HG03064 (cell line): ENCODE measurements around the gene MBD6.
"Not testable (repeated sequence)": the region's sequence is repeated elsewhere in the genome, so short reads cannot be mapped to it uniquely, and the experiment has no call there.

ENCODE experiments used
- ATAC-seq: cut with Tn5 transposase; IDR thresholded peaks from one replicate; pipeline ENCODE4 v1.9.1; 2021; ENCODE audit warnings: low read depth; ENCODE audit not compliant: unreplicated experiment

MBD6 gene

GRCh38 chr12:57514720-57515407 lies 7.8 kb upstream of the MBD6 start:
- no peak for ATAC-seq

DNA sequence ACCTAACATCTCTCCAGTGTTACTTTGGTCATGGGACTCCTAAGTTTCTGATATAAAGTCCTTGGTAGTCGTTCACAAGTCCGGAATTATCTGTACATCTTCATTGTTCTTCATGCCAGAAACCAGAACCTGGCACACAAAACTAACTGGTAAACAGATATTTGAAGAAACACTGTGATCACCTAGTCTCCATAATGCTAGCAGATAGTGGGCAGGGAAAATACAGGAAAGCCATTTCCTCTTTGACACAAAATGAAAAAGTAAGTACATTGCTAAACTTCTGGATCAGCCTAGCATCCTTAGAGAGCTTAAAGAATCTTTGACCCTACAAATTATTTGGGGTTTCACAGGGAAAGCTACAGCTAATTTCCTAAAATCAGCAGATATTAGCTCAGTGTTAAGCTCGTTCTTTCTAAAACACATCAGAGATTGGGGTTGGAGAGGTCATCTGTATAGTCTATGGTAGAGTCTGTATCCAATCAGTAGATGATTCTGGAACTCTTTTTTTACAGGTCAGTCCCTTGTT lies 7.2 kb upstream of the MBD6 start:
- ATAC-seq, result no peak

DNA sequence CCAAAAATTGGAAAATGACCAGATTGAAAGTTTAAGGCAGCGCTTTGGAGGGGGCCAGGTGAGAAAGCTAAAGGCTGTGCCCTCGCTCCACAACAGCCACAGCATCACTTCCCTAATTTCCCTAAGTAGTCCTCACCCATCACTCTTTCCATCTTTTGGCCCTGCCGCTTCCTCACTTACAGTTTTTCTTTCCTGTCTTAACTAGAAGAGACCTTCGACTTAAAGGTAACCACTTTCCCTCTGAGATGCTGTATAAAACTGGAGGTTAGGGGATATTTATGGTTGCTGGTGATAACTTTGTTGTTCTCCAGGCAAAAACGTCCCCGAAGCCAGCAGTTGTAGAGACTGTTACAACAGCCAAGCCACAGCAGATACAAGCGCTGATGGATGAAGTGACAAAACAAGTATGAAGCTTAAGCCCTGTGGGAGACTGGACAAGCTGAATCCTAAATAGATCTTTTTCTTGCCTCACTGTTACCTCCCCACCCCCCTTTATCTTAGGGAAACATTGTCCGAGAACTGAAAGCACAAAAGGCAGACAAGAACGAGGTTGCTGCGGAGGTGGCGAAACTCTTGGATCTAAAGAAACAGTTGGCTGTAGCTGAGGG lies 6.6 kb upstream of the MBD6 start:
- no peak for ATAC-seq

GRCh38 chr12:57516617-57517153 lies 5.9 kb upstream of the MBD6 start:
- ATAC-seq, result no peak

DNA sequence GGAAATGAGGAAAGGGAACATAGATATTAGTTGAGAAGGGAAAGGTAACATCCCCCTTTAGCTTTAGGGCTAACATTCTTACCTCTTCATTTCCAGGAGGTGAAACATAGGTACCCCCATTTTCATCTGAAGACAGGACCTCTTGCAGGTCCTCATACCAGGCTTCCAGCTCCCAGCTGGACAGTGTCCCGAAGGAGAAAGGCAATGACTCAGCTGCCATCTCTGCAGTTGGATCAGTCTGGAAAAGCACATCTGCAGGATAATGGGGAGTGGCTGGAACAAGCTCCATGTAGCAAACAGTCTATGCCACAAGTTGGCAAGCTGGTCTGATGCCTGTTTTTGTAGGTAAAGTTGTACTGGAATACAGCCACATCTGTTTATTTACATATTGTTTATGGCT lies 5.4 kb upstream of the MBD6 start:
- ATAC-seq, result no peak

DNA sequence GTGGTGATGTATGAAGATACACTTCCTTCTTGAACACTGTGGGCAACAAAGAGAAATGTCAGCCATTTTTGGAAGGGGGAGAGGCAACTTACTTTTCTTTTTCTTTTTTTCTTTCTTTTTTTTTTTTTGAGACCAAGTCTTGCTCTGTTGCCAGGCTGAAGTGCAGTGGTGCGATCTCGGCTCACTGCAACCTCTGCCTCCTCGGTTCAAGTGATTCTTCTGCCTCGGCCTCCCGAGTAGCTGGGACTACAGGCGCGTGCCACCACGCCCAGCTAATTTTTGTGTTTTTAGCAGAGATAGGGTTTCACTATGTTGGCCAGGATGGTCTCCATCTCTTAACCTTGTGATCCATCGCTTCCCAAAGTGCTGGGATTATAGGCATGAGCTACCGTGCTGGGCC lies 4.9 kb upstream of the MBD6 start:
- ATAC-seq, result not testable (repeated sequence)

GRCh38 chr12:57518176-57518919 lies 4.3 kb upstream of the MBD6 start:
- no peak for ATAC-seq

DNA sequence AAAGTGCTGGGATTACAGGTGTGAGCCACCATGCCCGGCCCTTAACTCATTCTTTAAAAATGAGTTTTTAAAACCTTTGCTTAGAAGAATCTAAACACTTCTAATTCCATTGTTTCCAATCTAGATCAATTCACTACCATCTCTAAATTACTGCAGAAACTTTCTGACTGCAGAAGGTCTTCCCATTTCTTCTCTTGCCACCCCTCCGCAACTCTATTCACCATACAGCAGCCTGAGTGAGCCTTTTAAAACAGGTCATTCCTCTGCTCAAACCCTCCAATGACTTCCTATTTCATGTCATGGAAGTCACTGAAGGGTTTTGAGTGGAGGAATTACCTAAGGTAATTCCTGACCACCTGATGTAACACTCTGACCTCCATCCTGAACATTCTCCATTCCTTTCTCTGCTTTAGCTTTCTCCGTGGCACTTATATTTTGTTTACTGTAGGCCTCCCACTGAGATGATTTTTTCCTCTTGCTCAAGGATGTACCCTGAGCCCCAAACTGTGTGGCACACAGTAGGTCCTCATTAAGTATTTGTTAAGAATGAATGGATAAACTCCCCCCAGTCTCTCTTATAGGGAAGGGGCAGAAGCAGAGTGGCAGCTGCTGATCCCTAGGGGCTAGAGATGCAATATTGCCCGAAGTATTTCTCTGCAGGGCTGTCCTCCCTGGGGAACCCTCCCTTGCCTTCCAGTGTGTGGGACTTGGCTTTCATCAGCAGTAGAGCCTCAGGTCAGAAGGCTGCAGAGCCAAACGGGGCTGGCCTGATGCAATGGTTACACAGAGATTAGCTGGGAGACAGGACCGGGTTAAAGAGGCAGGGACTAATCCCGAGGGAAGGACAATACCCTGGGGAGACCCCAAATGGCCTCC lies 3.5 kb upstream of the MBD6 start:
- ATAC-seq, result no peak

GRCh38 chr12:57519796-57520052 lies 2.9 kb upstream of the MBD6 start:
- peak; percentile 0 for ATAC-seq

- peak; percentile 60 for ATAC-seq
Measured at GRCh38 chr12:57520053-57520818, 2.4 kb upstream of the MBD6 start, which contains the start of gene DDIT3. DDIT3 (minus strand) TSS chr12:57520514; CDS start chr12:57517406, 3,108 bp downstream.

DNA sequence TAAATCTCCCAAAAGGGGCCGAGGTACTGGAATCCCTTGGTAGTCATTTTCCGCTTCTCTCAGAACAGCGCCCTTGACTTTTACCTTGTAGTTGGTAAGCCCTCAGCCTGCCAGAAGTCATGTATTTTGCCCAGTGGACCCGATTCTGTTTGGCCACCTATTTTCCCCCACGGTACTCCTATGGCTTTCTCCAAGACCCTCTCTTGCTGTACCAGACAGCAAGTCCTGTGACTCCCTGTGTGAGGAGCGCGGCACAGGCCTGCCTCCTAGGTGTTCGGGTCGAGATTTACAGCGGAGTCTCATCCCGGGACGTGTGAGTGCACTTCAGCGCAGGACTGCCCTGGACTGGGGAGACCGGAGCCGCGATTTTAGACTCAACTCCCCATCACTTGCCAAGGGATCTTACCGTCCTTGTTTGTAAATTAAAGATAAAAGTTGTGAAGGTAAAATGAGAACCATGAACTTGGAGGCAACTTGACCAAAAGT lies 1.1 kb upstream of the MBD6 start:
- ATAC-seq, result no peak

- ATAC-seq, result no peak
Measured at GRCh38 chr12:57522887-57523705, 472 bp downstream of the MBD6 start.

DNA sequence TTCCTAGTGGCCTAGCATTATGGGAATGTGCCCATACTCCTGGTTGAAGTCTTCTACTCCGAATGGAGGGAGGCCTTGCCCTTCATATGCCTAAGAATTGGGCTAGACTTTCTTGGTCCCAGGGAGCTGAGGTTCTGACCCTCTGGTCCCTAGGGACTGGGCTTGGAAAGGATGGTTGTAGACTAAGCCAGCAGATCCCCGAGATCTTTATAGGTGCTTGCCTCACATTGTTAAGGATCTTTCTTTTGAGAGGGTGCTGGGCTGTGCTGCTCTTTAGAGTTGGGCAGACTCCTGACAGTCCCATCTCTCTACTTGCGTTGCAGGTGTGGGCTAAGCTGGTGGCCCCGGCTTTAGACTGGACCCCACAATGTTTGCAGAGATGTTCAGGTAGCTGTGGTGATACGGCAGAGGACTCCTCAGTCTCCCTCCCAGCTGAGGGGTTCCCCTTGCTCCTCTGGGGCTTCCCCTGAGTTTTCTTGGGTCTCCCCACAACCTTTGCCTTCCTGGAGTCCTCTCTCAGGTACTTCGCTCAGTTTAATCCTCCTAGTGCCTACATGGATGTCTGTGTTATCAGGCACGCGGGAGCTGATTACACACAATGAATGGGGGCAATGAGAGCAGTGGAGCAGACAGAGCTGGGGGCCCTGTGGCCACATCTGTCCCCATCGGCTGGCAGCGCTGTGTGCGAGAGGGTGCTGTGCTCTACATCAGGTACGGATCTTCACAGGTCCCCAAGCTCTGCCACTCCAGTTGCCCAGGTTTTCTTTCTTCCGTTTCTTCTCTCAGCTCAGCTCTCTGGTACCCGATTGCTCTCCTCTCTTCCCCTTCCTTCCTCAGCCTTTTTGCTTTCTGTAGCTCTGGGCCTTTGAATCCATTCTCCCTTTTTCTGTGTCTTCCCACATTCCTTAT lies 1.3 kb downstream of the MBD6 start:
- no peak for ATAC-seq

- ATAC-seq, result no peak
Measured at GRCh38 chr12:57524814-57525614, 2.4 kb downstream of the MBD6 start.

DNA sequence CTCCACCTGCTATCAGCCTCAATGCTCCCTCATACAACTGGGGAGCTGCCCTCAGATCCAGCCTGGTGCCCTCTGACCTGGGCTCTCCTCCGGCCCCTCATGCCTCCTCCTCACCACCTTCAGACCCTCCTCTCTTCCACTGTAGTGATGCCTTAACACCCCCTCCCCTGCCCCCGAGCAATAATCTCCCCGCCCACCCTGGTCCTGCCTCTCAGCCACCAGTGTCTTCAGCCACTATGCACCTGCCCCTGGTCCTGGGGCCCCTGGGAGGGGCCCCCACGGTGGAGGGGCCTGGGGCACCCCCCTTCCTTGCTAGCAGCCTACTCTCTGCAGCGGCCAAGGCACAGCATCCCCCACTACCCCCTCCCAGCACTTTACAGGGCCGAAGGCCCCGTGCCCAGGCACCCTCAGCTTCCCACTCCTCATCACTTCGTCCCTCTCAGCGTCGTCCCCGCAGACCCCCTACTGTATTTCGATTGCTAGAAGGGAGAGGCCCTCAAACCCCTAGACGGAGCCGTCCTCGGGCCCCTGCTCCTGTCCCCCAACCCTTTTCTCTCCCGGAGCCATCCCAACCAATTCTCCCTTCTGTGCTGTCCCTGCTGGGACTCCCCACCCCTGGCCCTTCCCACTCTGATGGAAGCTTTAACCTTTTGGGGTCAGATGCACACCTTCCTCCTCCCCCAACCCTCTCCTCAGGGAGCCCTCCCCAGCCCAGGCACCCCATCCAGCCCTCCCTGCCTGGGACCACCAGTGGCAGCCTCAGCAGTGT lies 3.2 kb downstream of the MBD6 start:
- no peak for ATAC-seq

- ATAC-seq, result no peak
Measured at GRCh38 chr12:57526477-57527126, 4.0 kb downstream of the MBD6 start.
